HG03025 (cell line): Measurements from ENCODE around the gene PNPLA7.
"Not testable (repeated sequence)": the region's sequence is repeated elsewhere in the genome, so short reads cannot be mapped to it uniquely, and the experiment has no call there.

ENCODE experiments used
- ATAC-seq: cut with Tn5 transposase; IDR thresholded peaks from one replicate; pipeline ENCODE4 v1.9.1; 2021; ENCODE audit warnings: mild to moderate bottlenecking, moderate library complexity; ENCODE audit not compliant: unreplicated experiment, low FRiP score

The PNPLA7 gene

GRCh38 chr9:137575716-137576411, 25.7 kb upstream of the PNPLA7 start:
- no peak for ATAC-seq

- no peak for ATAC-seq
These were observed 25.1 kb upstream of the PNPLA7 start for GRCh38 chr9:137575364-137575715.

- no peak for ATAC-seq
These were observed 24.0 kb upstream of the PNPLA7 start for GRCh38 chr9:137574192-137574591.

DNA sequence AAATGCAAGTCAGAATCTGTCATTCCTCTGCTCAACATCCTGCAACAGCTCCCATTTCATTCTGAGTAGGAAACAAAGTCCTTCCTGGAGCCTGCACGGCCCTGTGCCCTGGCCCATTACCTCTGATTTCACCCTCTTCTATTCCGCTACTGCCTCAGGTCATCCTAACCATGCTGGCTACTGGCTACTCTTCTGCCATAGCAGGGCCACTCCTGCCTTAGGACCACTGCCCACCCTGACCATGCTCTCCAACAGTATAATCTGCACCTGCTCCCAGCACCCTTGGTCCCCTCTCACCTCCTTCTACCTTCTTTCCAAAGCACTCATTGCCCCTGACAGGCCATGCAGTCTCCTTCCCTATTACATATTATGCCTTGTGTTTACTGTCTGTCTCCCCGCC, 20.4 kb upstream of the PNPLA7 start:
- ATAC-seq, result no peak

DNA sequence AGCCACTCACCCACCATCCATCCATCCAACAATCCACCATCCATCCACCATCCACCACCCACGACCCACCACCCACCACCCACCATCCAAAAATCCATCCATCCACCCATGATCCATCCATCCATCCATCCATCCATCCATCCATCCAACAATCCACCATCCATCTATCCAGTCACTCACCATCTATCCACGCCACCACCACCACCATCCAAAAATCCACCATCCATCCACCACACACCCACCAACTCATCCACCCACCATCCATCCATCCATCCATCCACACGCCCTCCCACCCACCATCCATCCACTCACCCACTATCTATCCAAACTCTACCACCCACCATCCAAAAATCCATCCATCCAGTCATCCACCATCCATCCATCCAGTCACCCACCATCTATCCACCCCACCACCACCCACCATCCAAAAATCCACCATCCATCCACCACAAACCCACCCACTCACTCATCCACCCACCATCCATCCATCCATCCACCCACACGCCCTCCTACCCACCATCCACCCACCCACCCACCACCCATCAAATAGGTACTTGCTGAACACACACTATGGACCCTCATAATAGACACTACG, 19.5 kb upstream of the PNPLA7 start:
- ATAC-seq, result no peak

DNA sequence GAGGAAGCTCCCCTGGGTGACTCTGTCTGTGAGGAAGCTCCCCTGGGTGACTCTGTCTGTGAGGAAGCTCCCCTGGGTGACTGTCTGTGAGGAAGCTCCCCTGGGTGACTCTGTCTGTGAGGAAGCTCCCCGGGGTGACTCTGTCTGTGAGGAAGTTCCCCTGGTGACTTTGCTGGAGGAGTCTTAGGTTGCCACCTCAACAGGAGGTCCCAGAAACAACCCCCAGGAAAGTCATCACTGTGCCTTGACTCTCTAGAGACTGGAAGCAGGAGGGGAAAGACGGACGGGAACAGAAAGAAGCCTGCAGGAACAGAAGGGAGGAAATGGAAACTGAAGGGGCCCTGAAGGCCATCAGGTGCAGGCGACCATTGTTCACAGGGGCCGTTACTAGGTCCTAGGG, 18.2 kb upstream of the PNPLA7 start:
- not testable (repeated sequence) for ATAC-seq

DNA sequence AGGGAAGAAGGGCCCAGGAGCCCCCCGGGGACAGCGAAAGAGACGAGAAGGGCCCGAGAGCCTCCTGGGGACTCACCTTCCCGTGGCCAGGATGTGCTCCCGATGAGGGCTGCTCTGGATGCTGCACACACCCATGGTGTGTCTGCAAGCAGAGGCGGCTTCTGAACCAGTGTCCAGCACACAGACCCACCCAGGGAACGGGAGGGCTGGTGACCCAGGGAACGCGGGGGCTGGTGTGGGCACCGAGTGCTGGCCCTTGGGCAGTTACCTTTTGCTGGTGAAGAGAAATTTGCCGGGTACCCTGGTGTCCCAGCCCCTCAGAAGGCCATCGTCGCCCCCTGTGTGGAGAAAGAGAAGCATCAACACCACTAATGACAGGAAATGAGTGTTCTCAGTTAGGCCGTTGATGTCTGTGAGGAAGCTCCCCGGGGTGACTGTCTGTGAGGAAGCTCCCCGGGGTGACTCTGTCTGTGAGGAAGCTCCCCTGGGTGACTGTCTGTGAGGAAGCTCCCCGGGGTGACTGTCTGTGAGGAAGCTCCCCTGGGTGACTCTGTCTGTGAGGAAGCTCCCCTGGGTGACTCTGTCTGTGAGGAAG, 14.7 kb upstream of the PNPLA7 start:
- no peak for ATAC-seq

DNA sequence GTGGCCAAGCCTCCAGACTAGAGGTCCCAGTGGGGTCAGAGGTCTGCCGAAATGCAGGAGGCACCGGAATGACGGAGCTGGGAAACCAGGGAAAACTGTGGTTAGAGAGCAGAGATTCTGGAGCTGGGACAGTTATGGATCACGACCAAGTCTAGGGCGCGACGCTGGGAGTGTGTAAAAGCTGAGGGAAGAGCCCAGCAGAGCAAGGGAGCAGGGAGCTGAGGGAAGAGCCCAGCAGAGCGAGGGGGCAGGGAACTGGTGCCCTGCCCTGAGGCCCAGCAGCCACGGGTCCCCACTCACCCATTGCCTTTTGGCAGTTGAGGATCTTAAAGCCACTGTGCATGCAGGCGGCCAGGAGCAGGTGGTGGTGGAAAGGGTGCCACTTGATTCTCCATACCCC, 13.9 kb upstream of the PNPLA7 start:
- no peak for ATAC-seq

DNA sequence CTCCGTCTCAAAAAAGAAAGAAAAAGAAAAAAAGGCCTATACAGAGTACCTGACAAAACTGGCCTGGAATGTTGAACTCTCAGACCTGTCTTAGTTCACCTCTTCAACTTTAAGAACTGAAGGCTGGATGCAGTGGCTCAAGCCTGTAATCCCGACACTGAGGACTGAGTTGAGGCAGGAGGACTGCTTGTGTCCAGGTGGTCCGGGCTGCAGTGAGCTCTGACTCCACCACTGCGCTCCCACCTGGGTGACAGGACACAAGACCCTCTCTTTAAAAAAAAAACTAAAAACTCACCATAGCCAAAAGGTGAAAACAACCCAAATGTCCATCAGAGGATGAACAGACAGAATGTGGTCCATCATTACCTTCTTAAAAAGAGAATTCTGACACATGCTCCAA, 7.9 kb upstream of the PNPLA7 start:
- ATAC-seq, result no peak

DNA sequence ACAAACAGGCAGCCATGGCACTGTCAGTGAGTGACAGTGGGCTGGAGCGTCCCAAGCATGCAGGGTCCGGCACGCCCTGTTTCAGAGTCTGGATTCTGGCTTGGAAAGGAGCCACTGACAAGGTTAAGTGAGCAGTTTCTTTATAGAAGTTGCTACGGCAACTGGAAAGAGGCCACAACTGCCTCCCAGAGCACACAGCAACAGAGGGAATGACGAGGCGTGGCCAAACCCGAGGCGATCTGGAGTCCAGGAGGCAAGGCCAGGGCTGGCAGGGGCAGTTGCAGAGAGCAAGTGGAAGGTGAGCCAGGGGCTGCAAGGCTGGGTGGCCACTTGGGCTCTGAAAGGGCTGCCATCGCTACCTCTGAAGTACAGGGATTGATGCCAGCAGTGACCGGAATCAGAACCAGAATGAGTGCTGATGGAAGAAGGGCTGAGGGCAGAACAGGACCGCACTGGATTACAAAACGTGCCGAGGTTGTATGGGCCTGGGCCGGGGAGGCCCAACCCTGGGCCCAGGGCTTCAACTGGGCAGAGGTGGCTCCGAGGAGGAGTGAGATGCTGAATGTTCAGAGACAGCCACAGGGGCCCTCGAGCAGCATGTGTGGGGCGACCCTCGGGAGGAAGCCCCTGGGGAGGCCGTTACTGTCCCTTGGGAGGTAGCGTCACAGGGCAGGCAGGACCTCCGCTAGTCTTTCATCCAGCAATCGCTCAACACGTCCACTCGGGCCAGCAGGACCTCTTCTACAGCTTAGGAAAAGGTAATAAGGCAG, 6.1 kb upstream of the PNPLA7 start:
- no peak for ATAC-seq

DNA sequence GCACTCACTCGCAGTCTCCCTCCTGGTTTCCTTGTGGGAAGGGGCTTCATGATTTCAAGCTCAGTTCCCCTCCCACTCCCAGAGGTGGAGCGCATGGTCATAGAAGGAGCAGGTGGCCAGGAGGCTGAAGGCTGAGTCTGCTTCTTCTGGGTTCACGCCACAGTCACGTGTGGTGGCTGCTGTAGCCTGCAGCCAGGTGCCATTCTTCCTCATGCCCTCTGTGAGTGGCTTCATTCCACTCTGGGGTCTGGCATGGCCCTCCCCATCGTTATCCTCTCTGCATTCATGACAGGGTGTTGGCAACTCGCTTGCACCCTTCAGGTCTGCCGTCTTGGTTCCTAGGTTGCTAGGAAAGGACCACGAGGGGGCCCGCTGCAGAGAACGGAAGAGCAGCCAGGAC, 5.0 kb upstream of the PNPLA7 start:
- no peak for ATAC-seq

- no peak for ATAC-seq
These were observed 4.1 kb upstream of the PNPLA7 start for GRCh38 chr9:137554349-137554748.

DNA sequence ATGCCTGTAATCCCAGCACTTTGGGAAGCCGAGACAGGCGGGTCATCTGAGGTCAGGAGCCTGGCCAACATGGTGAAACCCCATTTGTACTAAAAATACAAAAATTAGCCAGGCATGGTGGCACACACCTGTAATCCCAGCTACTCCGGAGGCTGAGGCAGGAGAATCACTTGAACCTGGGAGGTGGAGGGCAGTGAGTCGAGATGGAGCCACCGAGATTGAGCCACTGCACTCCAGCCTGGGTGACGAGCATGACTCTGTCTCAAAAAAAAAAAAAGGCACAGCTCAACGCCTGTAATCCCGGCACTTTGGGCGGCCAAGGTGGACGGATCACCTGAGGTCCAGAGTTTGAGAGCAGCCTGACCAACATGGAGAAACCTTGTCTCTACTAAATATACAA, 3.5 kb upstream of the PNPLA7 start:
- ATAC-seq, result not testable (repeated sequence)

DNA sequence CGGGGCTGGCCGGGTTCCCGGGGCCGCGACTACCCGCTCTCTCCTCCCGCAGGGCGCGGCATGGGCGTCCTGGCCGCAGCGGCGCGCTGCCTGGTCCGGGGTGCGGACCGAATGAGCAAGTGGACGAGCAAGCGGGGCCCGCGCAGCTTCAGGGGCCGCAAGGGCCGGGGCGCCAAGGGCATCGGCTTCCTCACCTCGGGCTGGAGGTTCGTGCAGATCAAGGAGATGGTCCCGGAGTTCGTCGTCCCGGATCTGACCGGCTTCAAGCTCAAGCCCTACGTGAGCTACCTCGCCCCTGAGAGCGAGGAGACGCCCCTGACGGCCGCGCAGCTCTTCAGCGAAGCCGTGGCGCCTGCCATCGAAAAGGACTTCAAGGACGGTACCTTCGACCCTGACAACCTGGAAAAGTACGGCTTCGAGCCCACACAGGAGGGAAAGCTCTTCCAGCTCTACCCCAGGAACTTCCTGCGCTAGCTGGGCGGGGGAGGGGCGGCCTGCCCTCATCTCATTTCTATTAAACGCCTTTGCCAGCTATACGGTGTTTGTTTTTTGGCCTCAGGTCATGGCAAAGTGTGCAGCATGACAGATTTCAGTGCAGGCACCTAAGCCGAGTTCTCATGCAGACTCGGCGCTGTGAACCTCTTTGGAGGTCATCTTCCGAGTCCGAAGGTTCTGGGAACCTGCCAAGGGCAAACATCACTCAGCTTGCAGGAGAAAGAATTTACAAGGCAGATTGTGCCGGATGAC, 2.0 kb upstream of the PNPLA7 start:
- no peak for ATAC-seq

- ATAC-seq, result peak; percentile 72
These were observed 1.2 kb upstream of the PNPLA7 start, which contains the start of gene MRPL41 for GRCh38 chr9:137551264-137552021. Gene MRPL41 (plus strand): TSS chr9:137551879. CDS start chr9:137552082, 203 bp downstream.

- not testable (repeated sequence) for ATAC-seq
These were observed 709 bp upstream of the PNPLA7 start for GRCh38 chr9:137550958-137551263.

DNA sequence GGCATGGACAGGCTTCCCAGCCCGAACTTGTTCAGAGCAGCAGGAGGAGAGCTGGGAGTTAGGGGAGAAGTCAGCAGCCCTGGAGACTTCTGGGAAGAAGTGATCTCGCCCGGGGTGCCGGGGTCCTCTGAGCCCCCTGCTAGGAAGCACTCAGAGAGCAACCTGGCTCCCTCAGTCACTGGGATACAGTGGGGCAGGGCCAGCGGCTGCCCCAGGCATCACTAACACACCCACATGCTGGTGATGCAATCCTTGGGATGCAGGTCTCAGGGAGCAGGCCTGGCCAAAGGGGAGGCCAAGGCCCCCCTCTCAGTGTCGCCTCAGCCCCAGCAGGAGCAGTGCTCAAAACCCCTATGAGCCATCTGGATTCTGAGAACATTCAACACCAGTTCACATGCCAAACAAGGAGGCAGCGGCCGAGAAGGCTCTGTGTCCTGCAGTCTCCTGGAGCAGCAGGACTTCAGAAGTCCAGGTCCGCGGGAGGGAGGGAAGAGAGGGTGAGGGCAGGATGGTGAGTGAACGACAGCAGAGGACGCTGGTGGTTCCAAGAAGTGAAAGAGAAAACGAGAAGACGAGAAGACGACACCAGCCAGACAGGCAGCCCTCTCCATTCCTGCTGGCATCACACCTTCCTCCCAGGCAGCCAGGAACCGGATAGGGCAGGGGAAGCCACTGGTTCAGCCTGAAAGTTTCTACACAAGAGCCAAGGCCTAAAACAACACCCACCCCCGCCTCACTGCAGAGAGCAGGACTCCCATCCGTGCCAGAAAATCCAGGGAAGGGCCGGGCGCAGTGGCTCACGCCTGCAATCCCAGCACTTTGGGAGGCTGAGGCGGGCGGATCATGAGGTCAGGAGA, 2.3 kb downstream of the PNPLA7 start:
- no peak for ATAC-seq

- no peak for ATAC-seq
These were observed 5.1 kb downstream of the PNPLA7 start for GRCh38 chr9:137545123-137545522.

DNA sequence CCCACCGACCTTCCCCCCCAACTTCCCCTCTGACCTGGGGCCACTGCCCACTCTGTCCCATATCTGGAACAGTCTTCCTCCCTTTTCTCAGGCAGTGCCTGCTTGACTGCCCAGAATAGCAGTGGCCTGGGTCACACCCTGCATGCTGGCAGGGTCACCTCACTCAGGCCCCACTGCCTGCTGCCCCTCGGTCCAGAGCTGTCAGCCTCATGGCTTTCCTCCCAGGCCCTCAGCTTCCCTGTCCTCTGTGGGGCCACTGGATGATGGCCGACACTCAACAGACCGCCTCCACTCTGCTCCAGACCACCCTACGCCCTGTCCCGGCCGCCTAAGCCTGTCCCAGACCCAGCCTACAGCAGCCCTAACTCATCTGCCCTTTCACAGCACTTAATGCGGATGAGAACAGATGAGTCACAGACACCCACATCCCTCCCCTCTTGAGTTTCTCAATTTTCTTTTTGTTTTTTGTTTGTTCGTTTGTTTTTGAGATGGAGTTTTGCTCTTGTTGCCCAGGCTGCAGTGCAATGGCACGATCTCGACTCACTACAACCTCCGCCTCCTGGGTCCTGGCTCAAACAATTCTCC, 5.9 kb downstream of the PNPLA7 start:
- no peak for ATAC-seq
